Ishikawa (cell line): ENCODE results near the gene CDH13.

Source experiments
- CEBPB ChIP-seq: IDR thresholded peaks from 2 replicates; pipeline ENCODE4 v1.6.1; 2012
- RAD21 ChIP-seq: IDR thresholded peaks from 2 replicates; pipeline ENCODE4 v1.6.1; 2012; ENCODE audit warnings: low read depth
- TCF12 ChIP-seq: IDR thresholded peaks from 2 replicates; pipeline ENCODE4 v1.6.1; 2012; ENCODE audit warnings: low read depth
- TEAD4 ChIP-seq: IDR thresholded peaks from 2 replicates; pipeline ENCODE4 v1.6.1; 2012
- YY1 ChIP-seq: IDR thresholded peaks from 2 replicates; pipeline ENCODE4 v1.6.1; 2012; ENCODE audit warnings: low read depth
- ZBTB7A ChIP-seq: IDR thresholded peaks from 2 replicates; pipeline ENCODE4 v1.6.1; 2012; ENCODE audit warnings: low read depth
- TF ChIP-seq, protein P1 (sequence below): IDR thresholded peaks from 2 replicates; pipeline ENCODE4 v1.6.1; 2012; ENCODE audit warnings: low read depth, mild to moderate bottlenecking
- TF ChIP-seq, protein P2 (sequence below): IDR thresholded peaks from 2 replicates; pipeline ENCODE4 v1.6.1; 2012

DNA sequence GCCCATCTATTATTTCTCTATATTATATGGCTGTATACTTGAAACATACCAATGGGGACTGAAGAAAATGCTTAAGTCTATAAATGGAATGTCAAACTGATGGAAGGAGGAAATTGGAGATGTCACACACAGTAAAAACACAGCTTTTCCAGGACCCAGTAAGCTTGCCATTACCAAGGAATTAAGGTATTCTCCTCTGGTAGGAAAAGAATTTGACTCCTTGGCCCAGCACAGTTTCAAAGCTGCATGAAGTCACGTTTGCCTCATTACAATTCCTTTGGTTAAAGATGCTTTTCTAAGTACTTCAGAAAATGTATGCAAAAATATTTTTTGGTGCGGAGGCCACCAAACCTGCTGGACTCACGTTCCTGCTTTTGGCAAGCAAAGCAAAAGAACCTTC, 48.5 kb downstream of the CDH13 start:
- TF ChIP-seq RAD21 (no peak), CEBPB (no peak), ZBTB7A (no peak), TEAD4 (no peak), TCF12 (no peak), YY1 (no peak)
- TF ChIP-seq, protein P1, sequence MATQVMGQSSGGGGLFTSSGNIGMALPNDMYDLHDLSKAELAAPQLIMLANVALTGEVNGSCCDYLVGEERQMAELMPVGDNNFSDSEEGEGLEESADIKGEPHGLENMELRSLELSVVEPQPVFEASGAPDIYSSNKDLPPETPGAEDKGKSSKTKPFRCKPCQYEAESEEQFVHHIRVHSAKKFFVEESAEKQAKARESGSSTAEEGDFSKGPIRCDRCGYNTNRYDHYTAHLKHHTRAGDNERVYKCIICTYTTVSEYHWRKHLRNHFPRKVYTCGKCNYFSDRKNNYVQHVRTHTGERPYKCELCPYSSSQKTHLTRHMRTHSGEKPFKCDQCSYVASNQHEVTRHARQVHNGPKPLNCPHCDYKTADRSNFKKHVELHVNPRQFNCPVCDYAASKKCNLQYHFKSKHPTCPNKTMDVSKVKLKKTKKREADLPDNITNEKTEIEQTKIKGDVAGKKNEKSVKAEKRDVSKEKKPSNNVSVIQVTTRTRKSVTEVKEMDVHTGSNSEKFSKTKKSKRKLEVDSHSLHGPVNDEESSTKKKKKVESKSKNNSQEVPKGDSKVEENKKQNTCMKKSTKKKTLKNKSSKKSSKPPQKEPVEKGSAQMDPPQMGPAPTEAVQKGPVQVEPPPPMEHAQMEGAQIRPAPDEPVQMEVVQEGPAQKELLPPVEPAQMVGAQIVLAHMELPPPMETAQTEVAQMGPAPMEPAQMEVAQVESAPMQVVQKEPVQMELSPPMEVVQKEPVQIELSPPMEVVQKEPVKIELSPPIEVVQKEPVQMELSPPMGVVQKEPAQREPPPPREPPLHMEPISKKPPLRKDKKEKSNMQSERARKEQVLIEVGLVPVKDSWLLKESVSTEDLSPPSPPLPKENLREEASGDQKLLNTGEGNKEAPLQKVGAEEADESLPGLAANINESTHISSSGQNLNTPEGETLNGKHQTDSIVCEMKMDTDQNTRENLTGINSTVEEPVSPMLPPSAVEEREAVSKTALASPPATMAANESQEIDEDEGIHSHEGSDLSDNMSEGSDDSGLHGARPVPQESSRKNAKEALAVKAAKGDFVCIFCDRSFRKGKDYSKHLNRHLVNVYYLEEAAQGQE, result no peak
- TF ChIP-seq, protein P2, sequence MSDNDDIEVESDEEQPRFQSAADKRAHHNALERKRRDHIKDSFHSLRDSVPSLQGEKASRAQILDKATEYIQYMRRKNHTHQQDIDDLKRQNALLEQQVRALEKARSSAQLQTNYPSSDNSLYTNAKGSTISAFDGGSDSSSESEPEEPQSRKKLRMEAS, result no peak
